Measurements from ENCODE around the gene CAPN1.

The CAPN1 gene

GRCh38 chr11:65204143-65204542, 22.4 kb downstream of the CAPN1 start:
- no peak for DNase-seq

GRCh38 chr11:65204646-65205601, 23.2 kb downstream of the CAPN1 start:
- peak; percentile 90 for DNase-seq

GRCh38 chr11:65205602-65205967, 23.9 kb downstream of the CAPN1 start:
- DNase-seq, result no peak

- DNase-seq, result no peak
Measured at GRCh38 chr11:65206441-65206841, 24.7 kb downstream of the CAPN1 start.

- DNase-seq, result no peak
Measured at GRCh38 chr11:65206901-65207300, 25.2 kb downstream of the CAPN1 start.

GRCh38 chr11:65207918-65208784, 26.4 kb downstream of the CAPN1 start:
- no peak for DNase-seq

GRCh38 chr11:65208785-65209710, 27.3 kb downstream of the CAPN1 start:
- DNase-seq, result no peak

GRCh38 chr11:65209711-65210360, 28.1 kb downstream of the CAPN1 start:
- DNase-seq, result no peak

- DNase-seq, result no peak
Measured at GRCh38 chr11:65210361-65210731, 28.6 kb downstream of the CAPN1 start.

GRCh38 chr11:65210748-65211147, 29.0 kb downstream of the CAPN1 start:
- DNase-seq, result no peak

- no peak for DNase-seq
Measured at GRCh38 chr11:65211293-65212105, 29.8 kb downstream of the CAPN1 start.

GRCh38 chr11:65212226-65212801, 30.6 kb downstream of the CAPN1 start:
- no peak for DNase-seq

- no peak for DNase-seq
Measured at GRCh38 chr11:65213322-65214211, 31.8 kb downstream of the CAPN1 start.

- no peak for DNase-seq
Measured at GRCh38 chr11:65214212-65214845, 32.6 kb downstream of the CAPN1 start.

- DNase-seq, result no peak
Measured at GRCh38 chr11:65215441-65216076, 33.8 kb downstream of the CAPN1 start.

GRCh38 chr11:65216830-65217229, 35.1 kb downstream of the CAPN1 start:
- DNase-seq, result no peak

GRCh38 chr11:65217441-65218423, 36.0 kb downstream of the CAPN1 start:
- DNase-seq, result no peak

GRCh38 chr11:65218446-65218845, 36.7 kb downstream of the CAPN1 start:
- no peak for DNase-seq
